HEK293 (cell line): Measurements from ENCODE around the gene LRBA.

Source experiments
- CTCF ChIA-PET: fragments of 350-600 bp; formaldehyde crosslinking; extraction: SDS; loops from one replicate; lab custom pipeline; 2021; ENCODE audit warnings: antibody characterized with exemption; lab: Yijun Ruan, JAX
- POLR2A ChIA-PET: fragments of 300-600 bp; formaldehyde crosslinking; extraction: SDS; loops from one replicate; lab custom pipeline; 2020; ENCODE audit warnings: antibody characterized with exemption, inconsistent platforms; lab: Yijun Ruan, JAX
- H3K27ac ChIP-seq: fragments of 200-500 bp; sonication (Bioruptor generic); 2 replicates; pipeline ENCODE4 v1.5.1; 2014; ENCODE audit warnings: low read depth, low read length, control low read depth, inconsistent platforms; ENCODE audit errors: extremely low read depth
- H3K36me3 ChIP-seq, 2 experiments: fragments of 200-500 bp in 1 of 2; sonication (Bioruptor generic) in 1 of 2; 1 replicate in 1 of 2; 2 replicates in 1 of 2; pipeline ENCODE4 v1.5.1; 2014 to 2017; ENCODE audit warnings: inconsistent platforms in 2 of 2, low read length in 2 of 2; ENCODE audit not compliant: control insufficient read depth in 2 of 2, insufficient read depth in 1 of 2
- H3K4me1 ChIP-seq: fragments of 200-500 bp; sonication (Bioruptor generic); 2 replicates; pipeline ENCODE4 v1.5.1; 2014; ENCODE audit warnings: mild to moderate bottlenecking, low read length, inconsistent platforms; ENCODE audit not compliant: control insufficient read depth, insufficient read depth
- H3K4me3 ChIP-seq: 2 replicates; pipeline ENCODE4 v1.5.1; 2011; ENCODE audit warnings: low read depth, mild to moderate bottlenecking, control low read depth, low read length, moderate library complexity
- H3K9me3 ChIP-seq: fragments of 200-500 bp; sonication (Bioruptor generic); 2 replicates; pipeline ENCODE4 v1.5.1; 2014; ENCODE audit warnings: low read depth, low read length, inconsistent platforms; ENCODE audit not compliant: control insufficient read depth, insufficient read depth
- GLI4 ChIP-seq: fragments of 450-650 bp; formaldehyde crosslinking; IDR thresholded peaks from 2 replicates; pipeline ENCODE4 v1.5.1; 2016; ENCODE audit warnings: missing biosample characterization, missing genetic modification characterization
- GLIS1 ChIP-seq: fragments of 450-650 bp; formaldehyde crosslinking; IDR thresholded peaks from 2 replicates; pipeline ENCODE4 v1.5.1; 2016; ENCODE audit warnings: missing biosample characterization, missing genetic modification characterization
- GLIS2 ChIP-seq: fragments of 450-650 bp; formaldehyde crosslinking; IDR thresholded peaks from 2 replicates; pipeline ENCODE4 v1.5.1; 2016; ENCODE audit warnings: missing biosample characterization, missing genetic modification characterization
- KLF9 ChIP-seq: fragments of 450-650 bp; formaldehyde crosslinking; IDR thresholded peaks from 2 replicates; pipeline ENCODE4 v1.5.1; 2016; ENCODE audit warnings: missing biosample characterization, missing genetic modification characterization, low read depth
- OVOL3 ChIP-seq: fragments of 450-650 bp; formaldehyde crosslinking; IDR thresholded peaks from 2 replicates; pipeline ENCODE4 v1.5.1; 2016; ENCODE audit warnings: missing biosample characterization, missing genetic modification characterization
- PATZ1 ChIP-seq: fragments of 450-650 bp; formaldehyde crosslinking; IDR thresholded peaks from 2 replicates; pipeline ENCODE4 v1.5.1; 2016; ENCODE audit warnings: missing biosample characterization, missing genetic modification characterization
- PRDM1 ChIP-seq: fragments of 450-650 bp; formaldehyde crosslinking; IDR thresholded peaks from 2 replicates; pipeline ENCODE4; 2016; ENCODE audit warnings: missing biosample characterization, missing genetic modification characterization
- SCRT2 ChIP-seq: fragments of 450-650 bp; formaldehyde crosslinking; IDR thresholded peaks from 2 replicates; pipeline ENCODE4 v1.5.1; 2016; ENCODE audit warnings: missing biosample characterization, missing genetic modification characterization
- TCF7L2 ChIP-seq: IDR thresholded peaks from 2 replicates; pipeline ENCODE4 v1.6.1; 2011; ENCODE audit warnings: low read depth, mild to moderate bottlenecking, inconsistent platforms, low read length, moderate library complexity, borderline replicate concordance
- ZIC2 ChIP-seq: fragments of 450-650 bp; formaldehyde crosslinking; IDR thresholded peaks from 2 replicates; pipeline ENCODE4 v1.5.1; 2016; ENCODE audit warnings: missing biosample characterization, missing genetic modification characterization
- ZNF121 ChIP-seq: fragments of 450-650 bp; formaldehyde crosslinking; IDR thresholded peaks from 2 replicates; pipeline ENCODE4 v1.5.1; 2016; ENCODE audit warnings: missing biosample characterization, missing genetic modification characterization
- ZNF16 ChIP-seq: fragments of 450-650 bp; formaldehyde crosslinking; IDR thresholded peaks from 2 replicates; pipeline ENCODE4 v1.5.1; 2016; ENCODE audit warnings: low read depth, missing biosample characterization, missing genetic modification characterization
- ZNF248 ChIP-seq: fragments of 450-650 bp; formaldehyde crosslinking; IDR thresholded peaks from 2 replicates; pipeline ENCODE4 v1.5.1; 2017; ENCODE audit warnings: missing biosample characterization, missing genetic modification characterization
- ZNF324 ChIP-seq: fragments of 450-650 bp; formaldehyde crosslinking; IDR thresholded peaks from 2 replicates; pipeline ENCODE4 v1.5.1; 2016; ENCODE audit warnings: missing biosample characterization, missing genetic modification characterization
- ZNF350 ChIP-seq: fragments of 450-650 bp; formaldehyde crosslinking; IDR thresholded peaks from 2 replicates; pipeline ENCODE4 v1.5.0; 2017; ENCODE audit warnings: missing biosample characterization, mild to moderate bottlenecking, missing genetic modification characterization
- ZNF404 ChIP-seq: fragments of 450-650 bp; formaldehyde crosslinking; IDR thresholded peaks from 2 replicates; pipeline ENCODE4 v1.5.1; 2017; ENCODE audit warnings: missing biosample characterization, missing genetic modification characterization
- ZNF501 ChIP-seq: fragments of 450-650 bp; formaldehyde crosslinking; IDR thresholded peaks from 2 replicates; pipeline ENCODE4 v1.5.1; 2016; ENCODE audit warnings: missing biosample characterization, missing genetic modification characterization
- ZNF560 ChIP-seq: fragments of 450-650 bp; formaldehyde crosslinking; IDR thresholded peaks from 2 replicates; pipeline ENCODE4 v1.5.1; 2017; ENCODE audit warnings: missing biosample characterization, missing genetic modification characterization, borderline replicate concordance
- ZNF596 ChIP-seq: fragments of 450-650 bp; IDR thresholded peaks from 2 replicates; pipeline ENCODE4 v1.5.0; 2018; ENCODE audit warnings: missing biosample characterization, mild to moderate bottlenecking, missing genetic modification characterization, moderate library complexity
- ZNF624 ChIP-seq: fragments of 450-650 bp; formaldehyde crosslinking; IDR thresholded peaks from 2 replicates; pipeline ENCODE4 v1.5.1; 2017; ENCODE audit warnings: missing biosample characterization, missing genetic modification characterization
- ZNF791 ChIP-seq: fragments of 450-650 bp; formaldehyde crosslinking; IDR thresholded peaks from 2 replicates; pipeline ENCODE4 v1.5.1; 2016; ENCODE audit warnings: missing biosample characterization, missing genetic modification characterization
- ZSCAN23 ChIP-seq: fragments of 450-650 bp; formaldehyde crosslinking; IDR thresholded peaks from 2 replicates; pipeline ENCODE4 v1.5.1; 2016; ENCODE audit warnings: missing biosample characterization, missing genetic modification characterization
- TF ChIP-seq, protein P1 (sequence below): fragments of 450-650 bp; formaldehyde crosslinking; IDR thresholded peaks from 2 replicates; pipeline ENCODE4 v1.5.1; 2016; ENCODE audit warnings: missing biosample characterization, missing genetic modification characterization
- TF ChIP-seq, protein P2 (sequence below): fragments of 450-650 bp; formaldehyde crosslinking; IDR thresholded peaks from 2 replicates; pipeline ENCODE4 v1.5.1; 2016; ENCODE audit warnings: missing biosample characterization, missing genetic modification characterization, low read depth

Gene LRBA

DNA sequence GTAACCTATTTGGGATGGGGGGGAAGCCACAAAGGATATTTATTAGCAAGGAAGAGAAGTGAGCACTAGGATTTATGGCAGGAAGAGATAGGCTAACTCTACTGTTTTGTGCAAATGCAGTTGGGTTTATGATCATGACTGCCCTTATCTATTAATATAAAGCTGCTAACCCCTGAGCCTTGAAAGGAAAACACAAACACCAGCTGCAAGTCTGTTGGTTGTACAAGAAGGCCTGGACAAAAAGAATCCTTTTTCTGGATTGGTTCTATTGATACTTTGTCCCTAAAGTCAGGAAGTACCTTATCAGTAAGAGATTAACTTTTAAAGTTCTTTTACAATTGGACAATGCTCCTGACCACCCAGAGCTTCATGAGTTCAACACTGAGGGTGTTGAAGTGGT, 188.8 kb downstream of the LRBA start:
- Histone ChIP-seq H3K4me1 (no peaks in the 10 kb centered on the region), H3K27ac (no peak overlapping the region), H3K9me3 (no peaks in the 10 kb centered on the region), H3K4me3 (no peak overlapping the region), H3K36me3 (peaks cover 0 to 9% of the 10 kb centered on the region in 2 experiments; a peak in 1 of 3 replicates)
- TF ChIP-seq ZNF121 (tag by site-specific recombination) (no peak), ZSCAN23 (tag by site-specific recombination) (no peak)
- ChIA-PET POLR2A (no interaction called here), CTCF (interaction anchor here (0.6 kb wide), 1 partner anchor 183 kb away, joined by 3 read pairs; no protein-coding TSS in a partner anchor)

DNA sequence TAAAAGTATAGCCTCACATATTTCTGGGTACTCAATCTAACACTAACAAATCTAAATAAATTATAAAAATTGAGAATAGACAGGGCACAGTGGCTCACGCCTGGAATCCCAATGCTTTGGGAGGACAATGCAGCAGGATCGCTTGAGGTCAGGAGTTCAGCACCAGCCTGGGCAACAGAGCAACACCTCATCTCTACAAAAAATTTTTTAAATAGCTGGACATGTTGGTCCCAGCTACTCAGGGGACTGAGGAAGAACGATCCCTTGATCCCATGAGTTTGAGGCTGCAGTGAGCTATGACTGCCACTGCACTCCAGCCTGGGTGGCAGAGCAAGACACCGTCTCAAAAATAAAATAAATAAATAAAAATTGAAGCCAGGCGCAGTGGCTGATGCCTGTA, 192.7 kb downstream of the LRBA start:
- TF ChIP-seq ZNF596 (tag by site-specific recombination) (no peak), PRDM1 (tag by site-specific recombination) (no peak), ZNF350 (tag by site-specific recombination) (no peak), SCRT2 (tag by site-specific recombination) (no peak), ZNF324 (tag by site-specific recombination) (no peak), PATZ1 (no peak), ZNF248 (tag by site-specific recombination) (no peak), GLI4 (tag by site-specific recombination) (no peak), ZNF501 (tag by site-specific recombination) (no peak), ZNF624 (tag by site-specific recombination) (no peak), GLIS2 (tag by site-specific recombination) (no peak), KLF9 (tag by site-specific recombination) (no peak), GLIS1 (tag by site-specific recombination) (no peak), ZNF16 (tag by site-specific recombination) (no peak), TCF7L2 (no peak), ZNF404 (tag by site-specific recombination) (no peak), ZNF560 (no peak)
- TF ChIP-seq, protein P1, sequence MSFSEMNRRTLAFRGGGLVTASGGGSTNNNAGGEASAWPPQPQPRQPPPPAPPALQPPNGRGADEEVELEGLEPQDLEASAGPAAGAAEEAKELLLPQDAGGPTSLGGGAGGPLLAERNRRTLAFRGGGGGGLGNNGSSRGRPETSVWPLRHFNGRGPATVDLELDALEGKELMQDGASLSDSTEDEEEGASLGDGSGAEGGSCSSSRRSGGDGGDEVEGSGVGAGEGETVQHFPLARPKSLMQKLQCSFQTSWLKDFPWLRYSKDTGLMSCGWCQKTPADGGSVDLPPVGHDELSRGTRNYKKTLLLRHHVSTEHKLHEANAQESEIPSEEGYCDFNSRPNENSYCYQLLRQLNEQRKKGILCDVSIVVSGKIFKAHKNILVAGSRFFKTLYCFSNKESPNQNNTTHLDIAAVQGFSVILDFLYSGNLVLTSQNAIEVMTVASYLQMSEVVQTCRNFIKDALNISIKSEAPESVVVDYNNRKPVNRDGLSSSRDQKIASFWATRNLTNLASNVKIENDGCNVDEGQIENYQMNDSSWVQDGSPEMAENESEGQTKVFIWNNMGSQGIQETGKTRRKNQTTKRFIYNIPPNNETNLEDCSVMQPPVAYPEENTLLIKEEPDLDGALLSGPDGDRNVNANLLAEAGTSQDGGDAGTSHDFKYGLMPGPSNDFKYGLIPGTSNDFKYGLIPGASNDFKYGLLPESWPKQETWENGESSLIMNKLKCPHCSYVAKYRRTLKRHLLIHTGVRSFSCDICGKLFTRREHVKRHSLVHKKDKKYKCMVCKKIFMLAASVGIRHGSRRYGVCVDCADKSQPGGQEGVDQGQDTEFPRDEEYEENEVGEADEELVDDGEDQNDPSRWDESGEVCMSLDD (tag by site-specific recombination): no peak
- TF ChIP-seq, all 188 proteins: peak for 0
- Histone ChIP-seq H3K36me3 (no peaks in the 10 kb centered on the region), H3K27ac (no peak overlapping the region), H3K4me1 (no peaks in the 10 kb centered on the region), H3K9me3 (no peaks in the 10 kb centered on the region), H3K4me3 (no peak overlapping the region)
- ChIA-PET POLR2A (no interaction called here), CTCF (no interaction called here)

GRCh38 chr4:150821641-150822040, 193.4 kb downstream of the LRBA start:
- no peak overlapping the region for H3K4me3 ChIP-seq
- ChIA-PET CTCF (interaction anchor here (0.6 kb wide), 1 partner anchor 783 kb away, joined by 3 read pairs; no protein-coding TSS in a partner anchor), POLR2A (no interaction called here)
- no peaks in the 10 kb centered on the region for H3K36me3 ChIP-seq
- H3K4me1 ChIP-seq: no peaks in the 10 kb centered on the region
- no peak overlapping the region for H3K27ac ChIP-seq
- no peaks in the 10 kb centered on the region for H3K9me3 ChIP-seq
- TF ChIP-seq ZIC2 (tag by site-specific recombination): no peak
- no peak for TF ChIP-seq OVOL3 (tag by site-specific recombination)
- TF ChIP-seq ZNF791 (tag by site-specific recombination): no peak
- TF ChIP-seq, protein P2, sequence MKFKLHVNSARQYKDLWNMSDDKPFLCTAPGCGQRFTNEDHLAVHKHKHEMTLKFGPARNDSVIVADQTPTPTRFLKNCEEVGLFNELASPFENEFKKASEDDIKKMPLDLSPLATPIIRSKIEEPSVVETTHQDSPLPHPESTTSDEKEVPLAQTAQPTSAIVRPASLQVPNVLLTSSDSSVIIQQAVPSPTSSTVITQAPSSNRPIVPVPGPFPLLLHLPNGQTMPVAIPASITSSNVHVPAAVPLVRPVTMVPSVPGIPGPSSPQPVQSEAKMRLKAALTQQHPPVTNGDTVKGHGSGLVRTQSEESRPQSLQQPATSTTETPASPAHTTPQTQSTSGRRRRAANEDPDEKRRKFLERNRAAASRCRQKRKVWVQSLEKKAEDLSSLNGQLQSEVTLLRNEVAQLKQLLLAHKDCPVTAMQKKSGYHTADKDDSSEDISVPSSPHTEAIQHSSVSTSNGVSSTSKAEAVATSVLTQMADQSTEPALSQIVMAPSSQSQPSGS: no peak
